ENCODE measurements around the gene TMC5. TPM values are rescaled to one million over a fixed set of nuclear protein-coding genes. Genes with fewer than 3 reads are reported as not detected.
A peak's percentile ranks its signal among the peaks of the same experiment; 100 is the strongest.

TMC5 gene
- total RNA-seq, 2 experiments from 2014 or later = 0.53 to 0.98 TPM

DNA sequence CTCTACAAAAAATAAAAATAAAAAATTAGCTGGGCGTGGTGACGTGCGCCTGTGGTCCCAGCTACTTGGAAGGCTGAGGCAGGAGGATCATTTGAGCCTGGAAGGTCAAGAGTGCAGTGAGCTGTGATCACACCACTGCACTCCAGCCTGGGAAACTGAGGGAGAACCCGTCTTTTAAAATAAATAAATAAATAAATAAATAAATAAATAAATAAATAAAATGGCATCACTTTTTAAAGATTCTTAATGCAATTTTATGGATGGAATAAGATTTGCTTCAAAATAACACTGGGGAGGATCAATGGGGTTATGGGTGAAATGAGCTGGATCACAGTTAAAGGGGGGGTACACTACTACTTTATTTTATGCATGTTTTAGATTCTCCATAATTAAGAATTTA, 89.3 kb downstream of the TMC5 start:
- Mint-ChIP-seq H3K36me3 (ENCODE audit: low read depth) (peaks cover 65% of the 10 kb centered on the region), H3K27ac (no peak overlapping the region)

DNA sequence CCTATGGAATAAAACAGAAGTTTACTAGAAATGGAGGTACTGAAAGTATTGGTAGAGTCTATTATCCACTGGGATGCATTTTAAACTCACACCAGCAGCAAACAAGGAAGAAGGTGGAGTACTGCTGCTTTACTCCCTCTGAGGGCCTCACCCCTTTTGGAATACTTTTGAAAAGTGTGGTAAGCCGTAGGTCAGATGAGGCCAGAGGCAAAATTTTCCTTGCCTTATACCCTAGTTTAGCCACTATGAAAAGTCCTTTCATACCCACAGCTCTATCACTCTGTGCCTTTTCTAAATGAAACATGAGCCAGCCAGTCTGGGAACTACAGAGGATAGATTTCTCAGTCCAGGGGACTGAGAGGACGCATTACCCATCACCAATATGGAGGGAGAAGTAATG, 90.2 kb downstream of the TMC5 start:
- H3K27me3 Mint-ChIP-seq = no peaks in the 10 kb centered on the region
- CTCF ChIA-PET = interaction anchor here (1.7 kb wide), 2 partner anchors 9 to 118 kb away, joined by 6 read pairs; no protein-coding TSS in a partner anchor

More for the DNA sequence above, 89.3 kb downstream of the TMC5 start:
- H3K4me3 Mint-ChIP-seq = no peak overlapping the region
- no peaks in the 10 kb centered on the region for H3K27me3 Mint-ChIP-seq
- ChIA-PET CTCF (interaction anchor here (0.6 to 1.7 kb wide), 2 partner anchors 118 to 632 kb away, joined by 3 to 6 read pairs; no protein-coding TSS in a partner anchor), POLR2A (interaction anchor here (1.2 kb wide), 1 partner anchor 10 kb away, joined by 3 read pairs; no protein-coding TSS in a partner anchor)
- no peaks in the 10 kb centered on the region for H3K9me3 Mint-ChIP-seq
- peaks cover 22% of the 10 kb centered on the region for H3K4me1 Mint-ChIP-seq
- no peak for DNase-seq

DNA sequence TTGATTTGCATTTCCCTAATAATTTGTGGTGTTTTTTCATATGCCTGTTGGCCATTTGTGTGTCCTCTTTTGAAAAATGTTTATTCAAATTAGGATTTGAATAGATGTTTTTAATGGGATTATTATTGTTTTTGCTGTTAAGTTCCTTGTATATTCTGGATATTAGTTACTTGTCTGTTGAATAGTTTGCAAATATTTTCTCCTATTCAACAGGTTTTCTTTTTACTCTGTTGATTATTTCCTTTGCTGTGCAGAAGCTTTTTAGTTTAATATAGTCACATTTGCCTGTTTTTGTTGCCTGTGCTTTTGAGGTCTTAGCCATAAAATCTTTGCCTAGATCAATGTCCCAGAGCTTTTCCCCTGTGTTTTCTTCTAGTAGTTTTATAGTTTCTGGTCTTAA, 94.6 kb downstream of the TMC5 start:
- no peaks in the 10 kb centered on the region for H3K9me3 Mint-ChIP-seq
- POLR2A ChIA-PET = no interaction called here
- peaks cover 31% of the 10 kb centered on the region for H3K4me1 Mint-ChIP-seq
- DNase-seq = no peak
- H3K36me3 Mint-ChIP-seq (ENCODE audit: low read depth) = peaks cover 66% of the 10 kb centered on the region
- no peaks in the 10 kb centered on the region for H3K27me3 Mint-ChIP-seq
- H3K4me3 Mint-ChIP-seq = no peak overlapping the region
- CTCF ChIA-PET = interaction anchor here (1.3 kb wide), 1 partner anchor 10 kb away, joined by 4 read pairs; no protein-coding TSS in a partner anchor
- no peak overlapping the region for H3K27ac Mint-ChIP-seq

More for the DNA sequence above, 90.2 kb downstream of the TMC5 start:
- peaks cover 66% of the 10 kb centered on the region for H3K36me3 Mint-ChIP-seq (ENCODE audit: low read depth)
- POLR2A ChIA-PET = interaction anchor here (1.0 to 1.2 kb wide), 2 partner anchors 9 to 10 kb away, joined by 3 to 6 read pairs; no protein-coding TSS in a partner anchor
- no peak overlapping the region for H3K4me3 Mint-ChIP-seq
- H3K4me1 Mint-ChIP-seq = peaks cover 24% of the 10 kb centered on the region
- H3K27ac Mint-ChIP-seq = no peak overlapping the region
- no peaks in the 10 kb centered on the region for H3K9me3 Mint-ChIP-seq
- DNase-seq = no peak

DNA sequence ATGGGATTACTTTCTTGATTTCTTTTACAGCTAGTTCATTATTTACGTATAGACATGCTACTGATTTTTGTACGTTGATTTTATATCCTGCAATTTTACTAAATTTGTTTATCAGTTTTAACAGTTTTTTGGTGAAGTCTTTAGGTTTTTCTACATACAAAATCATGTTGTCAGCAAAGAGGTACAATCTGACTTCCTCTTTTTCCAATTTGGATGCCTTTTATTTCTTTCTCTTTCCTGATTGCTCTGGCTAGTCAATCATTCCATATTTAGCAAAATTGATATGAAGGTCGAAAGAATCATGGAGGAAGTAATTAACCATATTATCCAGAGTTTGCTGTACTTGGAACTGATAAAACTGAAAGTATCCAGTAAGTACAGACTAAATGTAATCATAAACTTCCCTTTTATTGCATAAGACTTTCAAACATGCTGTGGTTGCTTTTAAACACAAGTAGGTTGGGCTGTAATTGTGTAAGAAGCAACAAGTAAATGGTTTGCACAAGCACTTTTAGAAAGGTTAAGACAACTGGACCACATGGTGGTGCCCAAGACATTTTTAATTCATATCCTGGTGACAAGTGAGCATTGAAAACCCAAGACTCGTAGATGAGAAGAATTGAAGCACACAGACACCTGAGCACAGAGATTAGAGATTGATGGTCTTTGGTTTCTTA, 95.8 kb downstream of the TMC5 start:
- Mint-ChIP-seq H3K27ac (no peak overlapping the region), H3K27me3 (no peaks in the 10 kb centered on the region), H3K36me3 (ENCODE audit: low read depth) (peaks cover 62% of the 10 kb centered on the region), H3K9me3 (no peaks in the 10 kb centered on the region), H3K4me1 (peaks cover 41% of the 10 kb centered on the region), H3K4me3 (no peak overlapping the region)
- no peak for DNase-seq
- ChIA-PET POLR2A (interaction anchor here (0.7 to 1.6 kb wide), 2 partner anchors 42 to 445 kb away, joined by 3 to 6 read pairs; partner anchors contain the start of gene VPS35L), CTCF (interaction anchor here (0.7 to 1.7 kb wide), 3 partner anchors 8 to 11 kb away, joined by 3 to 6 read pairs (median 4); no protein-coding TSS in a partner anchor)

DNA sequence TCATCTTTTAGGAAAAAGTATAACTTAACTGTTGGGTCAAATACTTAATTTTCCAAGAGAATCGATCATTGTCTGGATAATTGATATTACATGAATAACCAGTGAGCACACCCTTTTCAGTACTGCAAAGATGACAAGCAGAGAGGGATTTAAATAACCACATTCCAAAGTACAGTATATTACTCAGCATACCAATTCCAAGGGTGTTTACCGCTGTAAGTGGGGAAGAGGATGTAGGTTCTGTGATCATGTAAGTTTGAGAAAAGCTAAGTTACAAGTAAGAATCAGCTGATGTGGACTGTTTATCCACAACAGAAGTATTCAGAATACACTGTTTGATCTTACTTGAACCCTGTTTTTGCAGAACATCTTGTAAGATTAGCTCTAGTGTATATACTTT, 98.1 kb downstream of the TMC5 start:
- Mint-ChIP-seq H3K36me3 (ENCODE audit: low read depth) (peaks cover 58% of the 10 kb centered on the region), H3K9me3 (no peaks in the 10 kb centered on the region), H3K4me1 (peaks cover 59% of the 10 kb centered on the region), H3K27ac (no peak overlapping the region), H3K4me3 (no peak overlapping the region), H3K27me3 (no peaks in the 10 kb centered on the region)
- DNase-seq = no peak
- ChIA-PET POLR2A (interaction anchor here (1.9 kb wide), 1 partner anchor 714 kb away, joined by 6 read pairs; no protein-coding TSS in a partner anchor), CTCF (interaction anchor here (0.6 to 2.6 kb wide), 3 partner anchors 9 to 43 kb away, joined by 3 to 27 read pairs (median 4); no protein-coding TSS in a partner anchor)

GRCh38 chr16:19517424-19518089, 99.9 kb downstream of the TMC5 start:
- peak; percentile 45 for DNase-seq
- H3K27me3 Mint-ChIP-seq = no peaks in the 10 kb centered on the region
- H3K9me3 Mint-ChIP-seq = no peaks in the 10 kb centered on the region
- peak overlapping the region; percentile 78 for H3K27ac Mint-ChIP-seq
- ChIA-PET POLR2A (interaction anchor here (0.7 to 2.4 kb wide), 8 partner anchors 8 to 716 kb away, joined by 3 to 13 read pairs (median 4); partner anchors contain the start of genes ITPRIPL2 and VPS35L), CTCF (interaction anchor here (1.0 to 3.1 kb wide), 7 partner anchors 9 to 134 kb away, joined by 3 to 27 read pairs (median 5); partner anchors contain the start of gene VPS35L)
- peaks cover 72% of the 10 kb centered on the region for H3K4me1 Mint-ChIP-seq
- H3K4me3 Mint-ChIP-seq = peak overlapping the region; percentile 41
- H3K36me3 Mint-ChIP-seq (ENCODE audit: low read depth) = peaks cover 52% of the 10 kb centered on the region

DNA sequence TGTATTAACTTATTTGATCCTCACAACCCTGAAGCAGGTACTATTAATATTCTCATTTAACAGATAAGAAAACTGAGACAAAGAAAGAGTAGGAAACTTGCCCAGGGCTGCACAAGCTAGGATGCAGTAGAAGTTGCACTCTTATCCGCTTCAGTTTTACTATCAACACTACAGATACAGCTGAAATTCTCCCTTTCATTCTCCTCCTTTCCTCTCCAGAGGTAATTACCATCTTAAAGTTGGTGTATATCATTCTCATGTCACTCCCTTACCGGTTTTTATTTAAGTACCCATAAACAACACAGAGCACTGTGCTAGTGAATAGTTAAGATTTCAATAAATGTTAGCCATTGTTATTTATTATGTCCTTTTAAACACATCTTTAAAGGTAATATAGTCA, 100.7 kb downstream of the TMC5 start:
- peak overlapping the region; percentile 78 for H3K27ac Mint-ChIP-seq
- H3K9me3 Mint-ChIP-seq = no peaks in the 10 kb centered on the region
- H3K36me3 Mint-ChIP-seq (ENCODE audit: low read depth) = peaks cover 45% of the 10 kb centered on the region
- no peak for DNase-seq
- ChIA-PET CTCF (interaction anchor here (1.3 to 3.1 kb wide), 3 partner anchors 38 to 135 kb away, joined by 3 to 14 read pairs (median 5); partner anchors contain the start of gene VPS35L), POLR2A (interaction anchor here (1.0 to 2.4 kb wide), 2 partner anchors 10 to 37 kb away, joined by 6 to 13 read pairs; partner anchors contain the start of gene VPS35L)
- H3K4me1 Mint-ChIP-seq = peaks cover 75% of the 10 kb centered on the region
- peak overlapping the region; percentile 2 for H3K4me3 Mint-ChIP-seq
- no peaks in the 10 kb centered on the region for H3K27me3 Mint-ChIP-seq

DNA sequence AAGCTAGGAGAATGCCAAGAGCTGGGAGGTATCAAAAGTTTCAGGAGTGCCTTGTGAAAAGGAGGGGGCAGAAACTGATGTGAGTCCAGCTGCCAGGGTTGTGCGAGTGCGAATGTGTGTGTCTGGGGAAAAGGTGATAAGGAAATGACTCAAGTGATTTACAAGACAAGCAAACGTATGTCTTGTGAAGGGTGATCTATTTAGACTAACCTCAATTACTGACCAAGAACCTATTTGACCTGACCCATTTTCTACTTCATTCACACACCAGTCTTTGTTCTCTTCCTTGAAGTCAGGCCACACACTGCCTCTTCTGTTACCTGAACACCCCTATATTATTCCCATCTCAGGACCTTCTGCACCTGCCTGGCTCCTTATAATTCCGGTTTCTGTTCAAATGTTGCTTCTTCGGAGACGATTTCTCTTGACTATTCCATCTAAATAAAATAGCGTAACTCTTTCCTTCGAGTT, 103.2 kb downstream of the TMC5 start:
- H3K27ac Mint-ChIP-seq = peak overlapping the region; percentile 89
- no peaks in the 10 kb centered on the region for H3K9me3 Mint-ChIP-seq
- ChIA-PET CTCF (interaction anchor here (0.7 to 3.1 kb wide), 2 partner anchors 8 to 34 kb away, joined by 3 to 12 read pairs; partner anchors contain the start of gene VPS35L), POLR2A (interaction anchor here (1.0 to 2.2 kb wide), 6 partner anchors 18 to 140 kb away, joined by 3 to 21 read pairs (median 4); partner anchors contain the start of gene VPS35L)
- H3K4me1 Mint-ChIP-seq = peaks cover 68% of the 10 kb centered on the region
- DNase-seq = peak; percentile 41
- peak overlapping the region; percentile 93 for H3K4me3 Mint-ChIP-seq
- peaks cover 34% of the 10 kb centered on the region for H3K36me3 Mint-ChIP-seq (ENCODE audit: low read depth)
- no peaks in the 10 kb centered on the region for H3K27me3 Mint-ChIP-seq

GRCh38 chr16:19521471-19522396, 104.1 kb downstream of the TMC5 start, which contains the start of gene GDE1:
GDE1 (minus strand) TSS chr16:19522098; CDS start chr16:19521964, 134 bp downstream.
- H3K4me3 Mint-ChIP-seq = peak within 1 kb of the TSS; percentile 93

DNA sequence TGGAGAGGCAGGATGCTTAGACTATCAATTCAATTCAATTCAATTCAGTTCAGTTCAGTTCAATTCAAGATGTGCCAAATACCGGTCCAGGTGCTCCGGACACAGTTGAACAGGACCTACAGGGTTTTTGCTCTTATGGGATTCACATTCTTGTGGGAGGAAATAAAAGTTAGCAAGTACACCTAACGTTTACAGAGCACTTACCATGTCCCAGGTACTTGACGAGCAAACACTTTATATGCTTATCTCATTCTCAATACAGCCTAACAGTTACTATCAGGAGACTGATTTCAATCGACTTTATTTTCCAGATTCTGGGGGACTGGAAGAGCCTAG, 104.7 kb downstream of the TMC5 start:
- POLR2A ChIA-PET = interaction anchor here (1.0 to 1.2 kb wide), 2 partner anchors 19 to 20 kb away, joined by 3 to 4 read pairs; no protein-coding TSS in a partner anchor

More at GRCh38 chr16:19521471-19522396, 104.1 kb downstream of the TMC5 start, which contains the start of gene GDE1:
- ChIA-PET CTCF (interaction anchor here (0.6 to 3.1 kb wide), 3 partner anchors 9 to 33 kb away, joined by 3 to 12 read pairs (median 3); partner anchors contain the start of gene VPS35L), POLR2A (interaction anchor here (1.0 to 2.2 kb wide), 7 partner anchors 17 to 141 kb away, joined by 3 to 21 read pairs (median 4); partner anchors contain the start of gene VPS35L)
- DNase-seq = peak; percentile 94
- peaks cover 67% of the 10 kb centered on the region for H3K4me1 Mint-ChIP-seq
- H3K36me3 Mint-ChIP-seq (ENCODE audit: low read depth) = peaks cover 28% of the 10 kb centered on the region
- peak within 1 kb of the TSS; percentile 89 for H3K27ac Mint-ChIP-seq
- H3K27me3 Mint-ChIP-seq = no peaks in the 10 kb centered on the region
- no peaks in the 10 kb centered on the region for H3K9me3 Mint-ChIP-seq

GRCh38 chr16:19522760-19523159, 105.1 kb downstream of the TMC5 start:
- Mint-ChIP-seq H3K27me3 (no peaks in the 10 kb centered on the region), H3K9me3 (no peaks in the 10 kb centered on the region), H3K27ac (no peak overlapping the region), H3K4me1 (peaks cover 62% of the 10 kb centered on the region), H3K36me3 (ENCODE audit: low read depth) (peaks cover 23% of the 10 kb centered on the region), H3K4me3 (no peak overlapping the region)
- no peak for DNase-seq
- CTCF ChIA-PET = interaction anchor here (0.6 to 3.1 kb wide), 2 partner anchors 12 to 32 kb away, joined by 3 to 12 read pairs; partner anchors contain the start of gene VPS35L
- POLR2A ChIA-PET = interaction anchor here (1.0 to 3.4 kb wide), 3 partner anchors 19 to 32 kb away, joined by 3 to 103 read pairs (median 4); partner anchors contain the start of gene VPS35L

More for the DNA sequence above, 104.7 kb downstream of the TMC5 start:
- CTCF ChIA-PET = interaction anchor here (0.6 to 3.1 kb wide), 2 partner anchors 11 to 33 kb away, joined by 3 to 12 read pairs; partner anchors contain the start of gene VPS35L
- Mint-ChIP-seq H3K27ac (peak overlapping the region; percentile 89), H3K36me3 (ENCODE audit: low read depth) (peaks cover 25% of the 10 kb centered on the region), H3K9me3 (no peaks in the 10 kb centered on the region), H3K4me1 (peaks cover 65% of the 10 kb centered on the region), H3K27me3 (no peaks in the 10 kb centered on the region), H3K4me3 (peak overlapping the region; percentile 93)
- DNase-seq = no peak

Measured in activated CD4-positive, alpha-beta memory T cell treated with anti-CD3 and anti-CD28 coated beads, Interleukin-2, amount 10 ng/mL, durations not matched to agents 7 days and 5 days (primary cell).